ENCODE data around the gene IL23R. TPM values are rescaled to one million over a fixed set of nuclear protein-coding genes. Genes with fewer than 3 reads are reported as not detected.

Gene IL23R
- total RNA-seq, 1 experiment from 2014 or later: not detected

DNA sequence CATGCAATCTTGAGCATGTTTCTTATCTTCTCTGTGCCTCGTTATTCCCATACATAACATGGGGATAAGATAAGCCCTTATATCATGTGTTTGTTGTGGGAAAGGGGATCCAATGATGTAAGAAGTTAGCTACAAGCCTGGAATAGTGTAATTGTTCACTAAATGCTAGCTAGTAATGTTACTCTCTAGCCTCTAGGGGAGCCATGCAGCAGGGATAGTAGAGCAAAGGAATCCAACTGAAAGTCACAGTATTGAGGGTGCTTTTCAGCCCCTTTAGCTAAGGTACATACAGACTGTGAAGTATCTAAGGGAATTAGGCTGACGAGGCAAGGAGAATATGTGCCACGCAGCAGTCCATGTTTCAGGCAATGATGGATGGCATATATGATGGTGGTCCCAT, 46.9 kb downstream of the IL23R start:
- no peak overlapping the region for H3K27ac Mint-ChIP-seq
- Histone ChIP-seq H3K4me1 (ENCODE audit: insufficient read depth, low read length) (no peaks in the 10 kb centered on the region), H3K9me3 (ENCODE audit: control insufficient read depth, low read depth, low read length) (no peaks in the 10 kb centered on the region), H4K91ac (ENCODE audit: insufficient read length, low read depth, low read length) (no peak overlapping the region), H3K27ac (ENCODE audit: insufficient read length, low read depth, low read length) (no peak overlapping the region), H3K4me2 (ENCODE audit: insufficient read depth, insufficient read length, low read length) (no peak overlapping the region), H2AFZ (ENCODE audit: low read length) (no peak overlapping the region), H2BK15ac (ENCODE audit: low read depth, low read length) (no peak overlapping the region), H3K18ac (ENCODE audit: insufficient read length, low read depth, low read length) (no peak overlapping the region), H3K79me1 (ENCODE audit: insufficient read depth, low read depth, low read length, poor library complexity, severe bottlenecking) (no peaks in the 10 kb centered on the region), H3K27me3 (ENCODE audit: insufficient read depth, low read length) (no peaks in the 10 kb centered on the region), H3K9ac (ENCODE audit: extremely low read depth, insufficient read length, low read length) (no peak overlapping the region), H2AK5ac (ENCODE audit: insufficient read length, low read length) (no peak overlapping the region), H2BK20ac (ENCODE audit: low read depth, low read length, poor library complexity, severe bottlenecking) (no peak overlapping the region), H3K23me2 (ENCODE audit: insufficient read length, low read depth, low read length, poor library complexity, severe bottlenecking) (no peaks in the 10 kb centered on the region), H3K4ac (ENCODE audit: low read depth, low read length) (no peak overlapping the region), H4K8ac (replicated peaks; ENCODE audit: insufficient read length, low read depth, low read length) (no peak overlapping the region), H4K5ac (ENCODE audit: insufficient read length, low read depth, low read length) (no peak overlapping the region), H4K20me1 (ENCODE audit: control insufficient read depth, insufficient read depth, insufficient read length) (no peaks in the 10 kb centered on the region), H3K23ac (ENCODE audit: insufficient read length, low read depth, low read length) (no peak overlapping the region), H3K14ac (ENCODE audit: insufficient read depth, low read length) (no peak overlapping the region), H3K79me2 (ENCODE audit: insufficient read depth, low read length) (no peaks in the 10 kb centered on the region), H3T11ph (ENCODE audit: low read length) (no peak overlapping the region), H2BK5ac (ENCODE audit: insufficient read length, low read length) (no peak overlapping the region), H2BK12ac (ENCODE audit: insufficient read length, low read depth, low read length) (no peak overlapping the region), H3K56ac (ENCODE audit: insufficient read length, low read depth, low read length) (no peak overlapping the region), H2BK120ac (ENCODE audit: low read depth, low read length, poor library complexity, severe bottlenecking) (no peak overlapping the region)
- H3K36me3 Mint-ChIP-seq (ENCODE audit: insufficient read depth in 1 of 3, low read depth in 3 of 3): no peaks in the 10 kb centered on the region
- no peak overlapping the region; a peak in 1 of 5 replicates for H3K4me3 Mint-ChIP-seq
- peak; percentile 39 for DNase-seq
- H3K9me3 Mint-ChIP-seq: no peaks in the 10 kb centered on the region
- H3K27me3 Mint-ChIP-seq (ENCODE audit: low read depth): no peaks in the 10 kb centered on the region; the same call in 1 of the 2 replicates
- no CpG with 5 or more reads among the region's 3 CpGs for WGBS (ENCODE audit: extremely low coverage, insufficient read length, low lambda C conversion rate)
- peaks cover 2 to 4% of the 10 kb centered on the region in 2 experiments; a peak in 2 of 4 replicates for H3K4me1 Mint-ChIP-seq
- TF ChIP-seq, protein P1, sequence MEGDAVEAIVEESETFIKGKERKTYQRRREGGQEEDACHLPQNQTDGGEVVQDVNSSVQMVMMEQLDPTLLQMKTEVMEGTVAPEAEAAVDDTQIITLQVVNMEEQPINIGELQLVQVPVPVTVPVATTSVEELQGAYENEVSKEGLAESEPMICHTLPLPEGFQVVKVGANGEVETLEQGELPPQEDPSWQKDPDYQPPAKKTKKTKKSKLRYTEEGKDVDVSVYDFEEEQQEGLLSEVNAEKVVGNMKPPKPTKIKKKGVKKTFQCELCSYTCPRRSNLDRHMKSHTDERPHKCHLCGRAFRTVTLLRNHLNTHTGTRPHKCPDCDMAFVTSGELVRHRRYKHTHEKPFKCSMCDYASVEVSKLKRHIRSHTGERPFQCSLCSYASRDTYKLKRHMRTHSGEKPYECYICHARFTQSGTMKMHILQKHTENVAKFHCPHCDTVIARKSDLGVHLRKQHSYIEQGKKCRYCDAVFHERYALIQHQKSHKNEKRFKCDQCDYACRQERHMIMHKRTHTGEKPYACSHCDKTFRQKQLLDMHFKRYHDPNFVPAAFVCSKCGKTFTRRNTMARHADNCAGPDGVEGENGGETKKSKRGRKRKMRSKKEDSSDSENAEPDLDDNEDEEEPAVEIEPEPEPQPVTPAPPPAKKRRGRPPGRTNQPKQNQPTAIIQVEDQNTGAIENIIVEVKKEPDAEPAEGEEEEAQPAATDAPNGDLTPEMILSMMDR (conservative IDR thresholded peaks at IDR 0.05): peak; percentile 76

All from H9 (cell line).